ENCODE measurements around the gene NOVA1.

DNA sequence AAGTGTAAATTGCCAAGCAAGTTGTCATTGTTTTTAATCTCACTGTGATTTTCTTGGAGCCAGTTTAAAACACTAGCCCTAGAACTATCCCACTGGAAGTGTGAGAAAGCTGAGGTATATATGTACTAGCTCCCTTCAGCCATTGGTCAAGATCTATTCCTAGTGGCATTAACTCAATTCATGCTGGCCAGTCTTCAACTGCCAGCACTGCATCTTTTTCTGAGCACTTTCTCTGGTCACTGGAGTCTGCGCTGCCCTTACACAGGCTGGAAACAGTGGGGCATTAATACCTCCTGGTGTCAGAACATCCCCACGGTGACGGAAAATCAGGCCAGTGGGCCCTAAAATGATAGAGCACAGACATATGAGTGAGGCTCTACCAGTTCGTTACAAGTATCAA, 4.0 kb upstream of the NOVA1 start:
- TF ChIP-seq CTCF (IDR thresholded peaks at IDR 0.05) (no peak), MAX (IDR thresholded peaks at IDR 0.05) (no peak), POLR2A (IDR thresholded peaks at IDR 0.05; ENCODE audit: low read length) (no peak), ELK1 (IDR thresholded peaks at IDR 0.05; ENCODE audit: low read depth, low read length) (no peak), NR3C1 (IDR thresholded peaks at IDR 0.05) (no peak)
